Anterior cingulate cortex (tissue), 58 donors: ENCODE measurements around the gene SEPTIN10.
A peak's percentile ranks its signal among the peaks of the same experiment; 100 is the strongest.
"Not testable (repeated sequence)": the region's sequence is repeated elsewhere in the genome, so short reads cannot be mapped to it uniquely, and the experiment has no call there.

Experiments used
- DNase-seq, 58 donors: peaks; one replicate each; lab custom pipeline; 2025; lab: John Stamatoyannopoulos, UW

Gene SEPTIN10

GRCh38 chr2:109613922-109614714, at the start of gene SEPTIN10, which contains the start of gene SOWAHC:
TSS of gene SEPTIN10 (minus strand) at chr2:109613966. CDS start at chr2:109613827, 139 bp downstream.
TSS of gene SOWAHC (plus strand) at chr2:109614364. CDS start at chr2:109614490, 126 bp downstream.
- peak; percentile 16 to 95 (median 90) for DNase-seq

GRCh38 chr2:109662889-109663288, 49.1 kb upstream of the SEPTIN10 start:
- no peak for DNase-seq

- DNase-seq, result no peak
Observed at GRCh38 chr2:109660046-109660860, 46.5 kb upstream of the SEPTIN10 start.

GRCh38 chr2:109659396-109660045, 45.8 kb upstream of the SEPTIN10 start:
- no peak for DNase-seq

- DNase-seq, result no peak
Observed at GRCh38 chr2:109655287-109655686, 41.5 kb upstream of the SEPTIN10 start.

- DNase-seq, result no peak
Observed at GRCh38 chr2:109654326-109655050, 40.7 kb upstream of the SEPTIN10 start.

- no peak for DNase-seq
Observed at GRCh38 chr2:109649736-109650695, 36.2 kb upstream of the SEPTIN10 start.

GRCh38 chr2:109648041-109648527, 34.3 kb upstream of the SEPTIN10 start:
- DNase-seq, result peak in 4 of 58 donors; percentile 3 to 8 (median 4)

GRCh38 chr2:109647636-109648035, 33.9 kb upstream of the SEPTIN10 start:
- DNase-seq, result no peak

GRCh38 chr2:109646961-109647360, 33.2 kb upstream of the SEPTIN10 start:
- DNase-seq, result no peak

- no peak for DNase-seq
Observed at GRCh38 chr2:109645412-109646184, 31.8 kb upstream of the SEPTIN10 start.

- peak in 6 of 58 donors; percentile 2 to 26 (median 6) for DNase-seq
Observed at GRCh38 chr2:109644571-109645275, 31.0 kb upstream of the SEPTIN10 start.

- not testable (repeated sequence) for DNase-seq
Observed at GRCh38 chr2:109640000-109640399, 26.2 kb upstream of the SEPTIN10 start.

GRCh38 chr2:109638795-109639194, 25.0 kb upstream of the SEPTIN10 start:
- peak in 5 of 58 donors; percentile 5 to 19 (median 13) for DNase-seq

- DNase-seq, result no peak
Observed at GRCh38 chr2:109637749-109638570, 24.2 kb upstream of the SEPTIN10 start.

- no peak for DNase-seq
Observed at GRCh38 chr2:109636317-109636716, 22.6 kb upstream of the SEPTIN10 start.
